Activated T-cell treated with anti-CD3 and anti-CD28 coated beads for 48 hours (primary cell): ENCODE data around the gene MAN1A1.
A peak's percentile ranks its signal among the peaks of the same experiment; 100 is the strongest.
"Not testable (repeated sequence)": the region's sequence is repeated elsewhere in the genome, so short reads cannot be mapped to it uniquely, and the experiment has no call there.

ENCODE experiments used
- DNase-seq: peaks from one replicate; pipeline ENCODE4 v3.0.0-alpha.2; 2020; ENCODE audit warnings: low read depth

MAN1A1 gene

GRCh38 chr6:119303164-119303887, 46.2 kb downstream of the MAN1A1 start:
- no peak for DNase-seq

- DNase-seq: no peak
Observed at GRCh38 chr6:119301429-119301828, 48.1 kb downstream of the MAN1A1 start.

DNA sequence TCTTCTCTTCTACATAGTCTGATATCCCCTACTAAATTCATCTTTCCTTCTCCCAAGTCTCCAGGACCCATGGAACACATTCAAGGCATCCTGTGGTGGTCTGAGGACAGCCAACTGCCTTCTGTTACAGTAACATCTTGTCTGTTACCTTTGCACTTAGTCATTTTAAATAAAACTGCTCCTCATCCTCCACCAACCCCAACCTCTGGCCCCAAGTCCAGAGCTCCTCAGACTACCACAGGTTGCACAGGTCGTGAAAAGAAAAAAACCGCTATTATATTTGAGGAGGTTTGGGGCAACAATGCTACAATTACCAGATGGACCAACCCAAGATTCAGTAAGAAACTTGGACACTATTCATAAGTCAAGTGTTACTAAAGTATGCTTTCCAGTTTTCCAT, 49.9 kb downstream of the MAN1A1 start:
- no peak for DNase-seq

DNA sequence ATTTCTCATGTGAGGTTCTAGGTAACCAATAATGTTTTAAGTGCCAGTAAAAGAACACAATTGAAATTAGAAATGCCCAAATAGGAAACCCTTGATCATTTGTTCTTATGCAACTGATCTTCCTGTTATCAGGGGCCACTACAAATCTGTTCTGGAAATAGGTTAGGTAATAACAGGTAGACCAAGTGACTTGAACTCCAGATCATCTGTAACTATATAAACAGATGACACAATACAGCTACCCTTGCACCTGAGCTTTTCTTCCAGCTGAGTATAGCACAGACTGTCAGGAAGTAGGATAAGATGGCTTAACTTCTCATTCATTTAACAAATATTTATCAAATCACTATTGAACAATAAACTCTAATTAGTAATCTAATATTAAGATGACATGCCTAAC, 52.5 kb downstream of the MAN1A1 start:
- no peak for DNase-seq

- no peak for DNase-seq
Observed at GRCh38 chr6:119296036-119297035, 53.2 kb downstream of the MAN1A1 start.

- DNase-seq: no peak
Observed at GRCh38 chr6:119294984-119295383, 54.6 kb downstream of the MAN1A1 start.

DNA sequence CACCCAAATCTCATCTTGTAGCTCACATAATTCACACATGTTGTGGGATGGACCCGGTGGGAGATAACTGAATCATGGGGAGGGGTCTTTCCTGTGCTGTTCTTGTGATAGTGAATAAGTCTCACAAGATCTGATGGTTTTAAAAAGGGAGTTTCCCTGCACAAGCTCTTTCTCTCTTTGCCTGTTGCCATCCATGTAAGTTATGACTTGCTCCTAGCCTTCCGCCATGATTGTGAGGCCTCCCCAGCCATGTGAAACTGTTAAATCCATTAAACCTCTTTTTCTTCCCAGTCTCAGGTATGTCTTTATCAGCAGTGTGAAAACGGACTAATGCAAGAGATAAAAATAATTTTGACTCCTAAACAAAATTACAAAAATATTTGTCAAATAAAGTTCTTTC, 58.5 kb downstream of the MAN1A1 start:
- DNase-seq: not testable (repeated sequence)

GRCh38 chr6:119290306-119290705, 59.3 kb downstream of the MAN1A1 start:
- DNase-seq: no peak

DNA sequence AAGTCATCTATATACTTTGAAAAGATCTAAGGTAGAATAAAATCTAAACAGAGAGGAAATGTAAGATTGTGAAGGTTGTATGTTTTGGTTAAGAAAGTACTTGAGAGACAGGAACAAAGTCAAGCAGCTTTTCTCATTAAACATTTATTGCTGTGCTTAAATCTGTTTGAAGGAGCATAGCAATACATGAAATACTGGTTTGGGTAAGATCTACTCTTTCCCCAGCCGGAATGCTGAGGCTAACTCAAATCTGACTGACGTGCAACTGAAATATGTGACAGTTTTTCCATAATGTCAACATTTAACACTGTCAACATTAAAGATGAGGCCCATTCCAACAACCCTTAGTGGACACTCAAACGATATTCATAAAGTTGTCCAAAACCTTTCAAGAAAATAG, 59.9 kb downstream of the MAN1A1 start:
- DNase-seq: no peak

- DNase-seq: no peak
Observed at GRCh38 chr6:119285908-119286625, 63.5 kb downstream of the MAN1A1 start.

- peak; percentile 9 for DNase-seq
Observed at GRCh38 chr6:119284861-119285521, 64.6 kb downstream of the MAN1A1 start.

DNA sequence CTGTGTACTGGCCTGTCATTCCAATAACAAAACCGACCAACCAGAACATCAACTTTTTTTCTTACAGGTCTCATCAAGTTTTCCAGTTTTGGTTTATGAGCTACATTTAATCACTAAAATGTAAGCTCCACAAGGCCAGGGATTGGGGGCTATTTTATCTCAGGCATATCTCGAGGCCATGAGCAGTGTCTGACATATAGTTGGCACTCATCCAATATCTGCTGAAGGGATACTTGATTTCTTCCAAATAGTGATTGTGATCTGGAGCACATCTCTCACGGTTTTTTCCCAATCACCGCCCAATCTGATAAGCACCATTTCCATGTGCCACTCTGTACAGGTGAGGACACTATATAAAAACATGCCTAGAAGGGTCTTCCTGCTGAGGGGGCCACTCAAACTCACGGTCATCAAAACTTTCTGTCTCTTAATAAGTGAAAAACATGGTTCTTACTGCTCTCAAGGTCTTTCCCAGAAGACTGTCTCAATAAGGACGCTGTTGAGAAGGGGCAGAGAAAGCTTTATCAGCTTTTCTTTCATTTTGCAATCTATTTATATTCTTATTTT, 65.5 kb downstream of the MAN1A1 start:
- DNase-seq: no peak

DNA sequence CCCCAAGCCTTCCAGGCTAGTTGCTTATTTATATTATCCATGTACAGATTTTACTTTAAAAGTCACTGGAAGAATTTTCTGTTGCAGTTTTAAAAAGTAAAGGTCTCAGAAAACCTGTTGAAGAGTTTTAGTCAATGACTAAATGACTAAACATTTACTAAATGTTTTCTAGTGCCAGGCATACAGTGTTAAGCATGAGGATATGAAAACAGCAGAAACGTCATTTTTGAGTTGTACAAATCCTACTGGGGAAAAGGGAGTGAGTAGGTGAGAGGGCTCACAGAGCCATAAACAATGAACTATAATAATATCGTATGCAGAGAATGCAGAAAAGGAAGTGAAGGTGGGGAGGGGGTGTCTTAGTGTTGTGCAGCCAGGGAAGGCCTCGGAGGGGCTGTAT, 66.3 kb downstream of the MAN1A1 start:
- DNase-seq: no peak

DNA sequence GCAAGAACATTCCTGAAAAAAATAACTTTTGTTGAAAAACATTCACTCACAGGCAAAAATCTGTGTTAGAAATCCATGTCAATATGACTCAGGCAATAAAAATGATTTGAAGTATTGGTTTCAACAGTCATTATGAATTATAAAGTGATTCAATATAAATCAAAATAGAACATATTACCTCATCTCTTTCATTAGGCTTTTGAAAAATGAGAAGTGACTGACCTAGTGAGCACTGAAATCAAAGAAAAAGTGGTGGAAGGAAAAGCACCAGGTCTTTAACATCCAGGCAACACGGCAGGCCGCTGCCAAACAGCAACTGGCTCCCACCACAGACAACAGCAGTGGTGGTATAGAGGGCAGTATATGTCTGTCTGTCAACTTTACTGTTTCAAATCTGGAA, 68.9 kb downstream of the MAN1A1 start:
- DNase-seq: no peak

DNA sequence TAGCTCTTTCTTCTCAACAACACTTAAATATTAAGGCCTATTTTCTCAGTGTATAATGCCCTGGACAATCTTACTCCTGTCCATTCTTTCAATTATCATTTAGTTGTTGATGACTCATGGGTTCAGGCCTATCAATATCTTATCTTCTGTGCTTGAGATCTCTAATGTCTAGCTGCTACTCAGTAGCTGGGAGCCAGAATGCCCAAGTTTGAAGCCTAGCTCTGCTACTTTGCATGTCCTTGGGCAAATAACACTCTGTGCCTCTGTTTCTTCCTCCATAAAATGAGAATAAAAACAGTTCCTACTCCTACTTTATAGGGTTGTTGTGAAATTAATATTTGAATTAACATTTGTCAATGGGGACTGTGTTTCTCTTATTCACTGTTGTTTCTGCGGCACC, 69.5 kb downstream of the MAN1A1 start:
- DNase-seq: no peak

DNA sequence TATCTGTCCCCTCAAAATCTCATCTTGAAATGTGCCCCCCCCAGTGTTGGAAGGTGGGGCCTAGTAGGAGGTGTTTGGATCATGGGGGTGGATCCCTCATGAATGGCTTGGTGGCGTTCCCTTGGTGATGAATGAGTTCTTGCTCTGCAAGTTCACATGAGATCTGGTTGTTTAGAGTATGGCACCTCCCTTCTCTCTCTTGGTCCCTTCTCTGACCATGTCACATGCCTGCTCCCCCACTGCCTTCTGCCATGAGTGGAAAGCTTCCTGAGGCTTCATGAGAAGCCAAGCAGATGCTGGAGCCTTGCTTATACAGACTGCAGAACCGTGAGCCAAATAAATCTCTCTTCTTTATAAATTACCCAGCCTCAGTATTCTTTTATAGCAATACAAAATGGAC, 70.9 kb downstream of the MAN1A1 start:
- DNase-seq: no peak

DNA sequence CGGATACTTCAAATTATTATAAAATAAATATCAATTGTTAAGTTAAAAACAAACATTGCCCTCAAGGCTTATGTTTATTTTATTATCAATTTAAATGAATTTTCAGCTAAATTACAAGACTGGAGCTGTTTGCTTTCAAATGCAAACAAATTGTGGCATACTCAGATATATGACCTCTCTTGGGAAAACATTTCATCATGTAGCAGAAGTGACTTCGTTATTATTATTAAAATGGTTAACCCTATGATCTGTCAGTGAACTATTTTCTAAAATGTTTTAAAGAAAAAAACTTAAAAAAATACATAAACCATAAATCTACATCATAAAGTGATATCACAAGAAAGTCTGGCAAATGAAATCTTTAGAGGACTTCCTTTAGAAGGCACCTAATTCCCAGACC, 72.5 kb downstream of the MAN1A1 start:
- DNase-seq: no peak

GRCh38 chr6:119276211-119276610, 73.3 kb downstream of the MAN1A1 start:
- no peak for DNase-seq

GRCh38 chr6:119274197-119274595, 75.4 kb downstream of the MAN1A1 start:
- DNase-seq: no peak

DNA sequence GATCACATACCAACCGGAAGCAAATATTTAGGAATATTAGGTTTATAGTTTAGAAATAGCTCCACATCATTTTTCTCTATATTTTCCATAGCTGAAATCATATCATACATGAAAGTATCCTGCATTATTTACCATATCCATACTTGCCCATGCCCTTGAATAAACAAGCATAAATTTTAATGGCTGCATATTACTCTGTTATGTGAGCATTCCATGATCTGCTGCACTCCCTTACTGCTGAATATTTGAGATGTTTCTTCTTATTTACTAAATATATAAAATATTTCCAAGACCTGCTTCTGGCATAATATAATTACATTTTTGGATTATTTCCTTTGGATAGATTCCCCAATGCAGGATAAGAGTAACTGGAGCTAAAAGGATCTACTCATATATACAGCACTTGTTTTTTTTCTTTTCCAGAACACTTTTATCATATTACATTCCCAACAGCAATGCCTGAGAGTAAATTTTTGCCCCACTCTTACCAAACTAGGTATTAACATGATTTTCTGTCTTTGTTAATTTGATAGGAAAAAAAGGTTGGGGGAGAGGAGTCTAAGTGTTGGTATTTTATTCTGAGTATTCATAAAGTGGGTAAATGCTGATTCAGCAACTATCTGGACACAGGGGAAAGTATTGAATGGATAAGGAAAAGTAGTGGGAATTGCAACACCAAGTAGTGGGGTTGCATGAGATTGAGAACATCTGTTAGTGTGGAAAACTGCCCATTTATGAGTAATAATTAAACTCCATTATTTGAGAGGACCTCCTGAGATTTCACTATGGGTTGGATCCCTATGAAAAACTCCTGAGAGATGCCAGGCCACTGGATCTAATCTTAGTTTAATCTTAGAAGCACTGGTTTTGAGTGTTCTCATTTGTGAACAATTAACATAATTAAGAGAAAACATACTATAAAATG, 76.0 kb downstream of the MAN1A1 start:
- no peak for DNase-seq

DNA sequence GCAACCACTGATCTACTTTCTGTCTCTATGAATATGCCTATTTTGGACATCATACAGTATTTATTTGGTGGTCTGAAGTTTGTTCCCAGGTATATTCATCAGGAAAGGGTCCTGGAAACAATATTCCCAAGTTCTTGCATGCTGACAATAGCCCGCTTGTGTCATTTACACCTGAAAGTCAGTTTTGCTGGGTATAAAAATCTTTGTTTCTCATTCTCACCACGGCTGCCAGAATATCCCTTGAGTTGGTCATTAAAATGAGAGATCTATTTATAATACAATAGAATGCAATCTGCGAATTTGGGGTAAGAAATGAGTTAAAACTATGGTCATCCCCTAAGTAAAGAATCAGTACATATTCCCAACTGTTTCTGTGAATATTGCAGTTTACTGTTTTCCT, 79.0 kb downstream of the MAN1A1 start:
- DNase-seq: no peak
